ENCODE measurements around the gene FERMT1. TPM values are rescaled to one million over a fixed set of nuclear protein-coding genes. Genes with fewer than 3 reads are reported as not detected.

Gene FERMT1
- total RNA-seq, 1 donor from 2014 or later = 0.27 TPM

DNA sequence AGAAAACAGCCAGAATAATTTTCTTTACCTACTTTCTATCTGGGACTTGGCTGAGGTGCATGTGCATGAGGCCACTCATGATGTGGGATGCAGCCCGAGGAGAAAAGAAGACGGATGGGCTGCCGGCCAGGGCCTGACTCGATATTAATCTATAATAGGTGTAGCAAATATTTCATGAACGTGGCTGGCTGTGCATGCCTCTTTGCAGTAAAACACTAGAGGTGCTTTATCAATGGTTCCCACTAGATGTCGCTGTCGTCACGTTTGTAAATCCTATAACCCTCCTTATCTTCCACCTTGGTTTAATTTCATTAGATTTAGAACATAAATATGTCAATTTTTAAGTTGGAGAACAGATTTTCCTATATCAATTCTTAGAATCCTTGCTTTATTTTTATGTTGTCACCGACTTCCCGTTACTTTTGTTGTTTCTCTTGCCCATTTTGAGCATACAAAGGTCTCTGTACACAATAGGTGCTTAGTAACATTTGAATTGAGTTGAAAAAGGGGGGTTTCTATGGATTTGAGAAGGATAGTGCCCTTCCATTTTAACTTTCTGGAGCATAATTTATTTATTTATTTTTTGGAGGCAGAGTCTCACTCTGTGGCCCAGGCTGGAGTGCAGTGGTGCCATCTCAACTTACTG, 19.6 kb upstream of the FERMT1 start:
- Mint-ChIP-seq H3K36me3 (ENCODE audit: unreplicated experiment) (no peaks in the 10 kb centered on the region), H3K4me1 (ENCODE audit: unreplicated experiment) (no peaks in the 10 kb centered on the region), H3K27me3 (ENCODE audit: unreplicated experiment) (peaks cover 14% of the 10 kb centered on the region), H3K27ac (ENCODE audit: unreplicated experiment) (no peak overlapping the region), H3K4me3 (ENCODE audit: unreplicated experiment) (no peak overlapping the region), H3K9me3 (ENCODE audit: unreplicated experiment) (no peaks in the 10 kb centered on the region)
- TF ChIP-seq, protein P1, sequence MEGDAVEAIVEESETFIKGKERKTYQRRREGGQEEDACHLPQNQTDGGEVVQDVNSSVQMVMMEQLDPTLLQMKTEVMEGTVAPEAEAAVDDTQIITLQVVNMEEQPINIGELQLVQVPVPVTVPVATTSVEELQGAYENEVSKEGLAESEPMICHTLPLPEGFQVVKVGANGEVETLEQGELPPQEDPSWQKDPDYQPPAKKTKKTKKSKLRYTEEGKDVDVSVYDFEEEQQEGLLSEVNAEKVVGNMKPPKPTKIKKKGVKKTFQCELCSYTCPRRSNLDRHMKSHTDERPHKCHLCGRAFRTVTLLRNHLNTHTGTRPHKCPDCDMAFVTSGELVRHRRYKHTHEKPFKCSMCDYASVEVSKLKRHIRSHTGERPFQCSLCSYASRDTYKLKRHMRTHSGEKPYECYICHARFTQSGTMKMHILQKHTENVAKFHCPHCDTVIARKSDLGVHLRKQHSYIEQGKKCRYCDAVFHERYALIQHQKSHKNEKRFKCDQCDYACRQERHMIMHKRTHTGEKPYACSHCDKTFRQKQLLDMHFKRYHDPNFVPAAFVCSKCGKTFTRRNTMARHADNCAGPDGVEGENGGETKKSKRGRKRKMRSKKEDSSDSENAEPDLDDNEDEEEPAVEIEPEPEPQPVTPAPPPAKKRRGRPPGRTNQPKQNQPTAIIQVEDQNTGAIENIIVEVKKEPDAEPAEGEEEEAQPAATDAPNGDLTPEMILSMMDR (IDR thresholded peaks at IDR 0.05) = peak; percentile 81
- peak; percentile 75 for DNase-seq (ENCODE audit: extremely low spot score, unreplicated experiment)

- peaks cover 26% of the 10 kb centered on the region for H3K27me3 Mint-ChIP-seq (ENCODE audit: unreplicated experiment)
- no peaks in the 10 kb centered on the region for H3K4me1 Mint-ChIP-seq (ENCODE audit: unreplicated experiment)
- no peak overlapping the region for H3K27ac Mint-ChIP-seq (ENCODE audit: unreplicated experiment)
- no peaks in the 10 kb centered on the region for H3K9me3 Mint-ChIP-seq (ENCODE audit: unreplicated experiment)
- DNase-seq (ENCODE audit: extremely low spot score, unreplicated experiment) = peak; percentile 62
- TF ChIP-seq, protein P1 (IDR thresholded peaks at IDR 0.05) = peak; percentile 22
- no peak overlapping the region for H3K4me3 Mint-ChIP-seq (ENCODE audit: unreplicated experiment)
- H3K36me3 Mint-ChIP-seq (ENCODE audit: unreplicated experiment) = no peaks in the 10 kb centered on the region
Measured at GRCh38 chr20:6140947-6141346, 18.1 kb upstream of the FERMT1 start.

DNA sequence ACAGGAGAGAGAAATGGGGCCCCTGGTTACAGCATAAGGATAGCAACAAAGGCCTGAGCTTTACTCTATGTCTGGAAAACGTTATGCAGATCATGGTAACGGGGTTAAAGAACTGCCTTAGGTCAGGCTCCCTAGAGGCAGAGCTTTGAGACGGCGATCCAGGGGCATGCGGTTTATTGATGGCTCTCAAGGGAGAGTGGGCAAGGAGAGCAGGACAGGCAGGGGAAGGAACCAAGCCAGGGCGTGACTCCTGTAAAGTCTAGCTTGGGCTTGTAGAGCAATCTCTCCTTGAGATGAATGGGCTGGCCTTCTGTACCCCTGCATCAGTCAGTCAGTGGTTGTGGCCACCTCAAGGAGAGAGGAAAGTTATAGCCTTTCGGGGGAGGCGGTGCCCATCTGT, 12.5 kb upstream of the FERMT1 start:
- TF ChIP-seq, protein P1 (IDR thresholded peaks at IDR 0.05) = no peak
- no peaks in the 10 kb centered on the region for H3K36me3 Mint-ChIP-seq (ENCODE audit: unreplicated experiment)

GRCh38 chr20:6134592-6134991, 11.8 kb upstream of the FERMT1 start:
- Mint-ChIP-seq H3K4me3 (ENCODE audit: unreplicated experiment) (no peak overlapping the region), H3K9me3 (ENCODE audit: unreplicated experiment) (no peaks in the 10 kb centered on the region), H3K27ac (ENCODE audit: unreplicated experiment) (no peak overlapping the region), H3K27me3 (ENCODE audit: unreplicated experiment) (peaks cover 40% of the 10 kb centered on the region), H3K4me1 (ENCODE audit: unreplicated experiment) (no peaks in the 10 kb centered on the region), H3K36me3 (ENCODE audit: unreplicated experiment) (no peaks in the 10 kb centered on the region)
- DNase-seq (ENCODE audit: extremely low spot score, unreplicated experiment) = peak; percentile 36
- TF ChIP-seq, protein P1 (IDR thresholded peaks at IDR 0.05) = no peak

More for the DNA sequence above, 12.5 kb upstream of the FERMT1 start:
- no peaks in the 10 kb centered on the region for H3K9me3 Mint-ChIP-seq (ENCODE audit: unreplicated experiment)
- peak; percentile 57 for DNase-seq (ENCODE audit: extremely low spot score, unreplicated experiment)
- no peaks in the 10 kb centered on the region for H3K4me1 Mint-ChIP-seq (ENCODE audit: unreplicated experiment)
- no peak overlapping the region for H3K4me3 Mint-ChIP-seq (ENCODE audit: unreplicated experiment)
- peaks cover 40% of the 10 kb centered on the region for H3K27me3 Mint-ChIP-seq (ENCODE audit: unreplicated experiment)
- H3K27ac Mint-ChIP-seq (ENCODE audit: unreplicated experiment) = no peak overlapping the region

DNA sequence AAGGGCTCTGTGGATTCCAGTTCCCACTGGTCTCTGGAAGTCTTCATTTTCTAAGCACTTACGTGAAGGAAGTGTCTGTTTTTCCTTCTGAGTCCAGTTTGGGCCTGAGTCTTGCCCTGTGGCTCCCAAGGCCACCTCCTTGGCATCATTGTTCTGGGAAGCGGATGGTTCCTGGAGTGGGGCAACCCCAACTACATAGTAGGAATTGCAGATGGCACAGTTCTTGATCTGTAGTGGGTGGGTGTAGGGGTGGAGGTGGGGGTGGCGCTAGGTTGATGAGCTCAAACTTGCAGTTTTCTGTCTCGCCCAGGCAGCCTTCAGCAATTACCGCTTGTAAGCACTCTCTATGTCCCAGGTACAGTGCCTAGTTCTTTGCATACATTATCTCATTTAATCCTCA, 7.2 kb upstream of the FERMT1 start:
- DNase-seq (ENCODE audit: extremely low spot score, unreplicated experiment) = peak; percentile 53
- H3K27ac Mint-ChIP-seq (ENCODE audit: unreplicated experiment) = no peak overlapping the region

More for the DNA sequence above, 7.2 kb upstream of the FERMT1 start:
- no peak overlapping the region for H3K4me3 Mint-ChIP-seq (ENCODE audit: unreplicated experiment)
- H3K4me1 Mint-ChIP-seq (ENCODE audit: unreplicated experiment) = no peaks in the 10 kb centered on the region
- H3K9me3 Mint-ChIP-seq (ENCODE audit: unreplicated experiment) = no peaks in the 10 kb centered on the region
- no peaks in the 10 kb centered on the region for H3K36me3 Mint-ChIP-seq (ENCODE audit: unreplicated experiment)
- TF ChIP-seq, protein P1 (IDR thresholded peaks at IDR 0.05) = no peak
- H3K27me3 Mint-ChIP-seq (ENCODE audit: unreplicated experiment) = peaks cover 27% of the 10 kb centered on the region

All from osteocyte (in vitro differentiated cells).